Omental fat pad (tissue), 4 donors: ENCODE measurements around the gene XYLB. TPM values are rescaled to one million over a fixed set of nuclear protein-coding genes. Genes with fewer than 3 reads are reported as not detected.

ENCODE experiments used
- ATAC-seq: fragments of 150-250 bp; one replicate; pipeline ENCODE4 v1.9.1; 2016; ENCODE audit warnings: mild to moderate bottlenecking, moderate library complexity; ENCODE audit not compliant: low FRiP score
- DNase-seq: peaks from one replicate; pipeline ENCODE4 v3.0.0-alpha.2; 2019; ENCODE audit warnings: low spot score
- CTCF ChIP-seq, 3 donors: fragments of 450-650 bp; IDR thresholded peaks; one replicate each; pipeline ENCODE4 v1.5.1; 2016 to 2017; ENCODE audit warnings: antibody characterized with exemption in 3 of 3, mild to moderate bottlenecking in 3 of 3, moderate library complexity in 2 of 3
- total RNA-seq, 4 donors: library from RNA; depleted of rRNA; stranded (reverse); fragments of >200 nt; gene quantifications; one replicate each; pipeline ENCODE4 v1.1.0, GENCODE V29; 2016

Gene XYLB
- total RNA-seq, 4 donors from 2014 or later: 2.1 to 4.1 (median 3.3) TPM

GRCh38 chr3:38337703-38338102 is 8.9 kb upstream of the XYLB start:
- DNase-seq (no peak), ATAC-seq (no peak)
- no peak for TF ChIP-seq CTCF (IDR thresholded peaks at IDR 0.05)

GRCh38 chr3:38343797-38344594 is 2.6 kb upstream of the XYLB start:
- TF ChIP-seq CTCF (IDR thresholded peaks at IDR 0.05): no peak
- DNase-seq: no peak

GRCh38 chr3:38345879-38346586 is 552 bp upstream of the XYLB start:
- DNase-seq: no peak
- peak; percentile 35 for ATAC-seq
- no peak for TF ChIP-seq CTCF (IDR thresholded peaks at IDR 0.05)

More at GRCh38 chr3:38343797-38344594, 2.6 kb upstream of the XYLB start:
- ATAC-seq: no peak

- no peak for TF ChIP-seq CTCF (IDR thresholded peaks at IDR 0.05)
- no peak for DNase-seq
- no peak for ATAC-seq
Observed at GRCh38 chr3:38347421-38348200, 1.0 kb downstream of the XYLB start.

GRCh38 chr3:38348903-38349302 is 2.3 kb downstream of the XYLB start:
- no peak for ATAC-seq
- TF ChIP-seq CTCF (IDR thresholded peaks at IDR 0.05): no peak
- no peak for DNase-seq

- ATAC-seq (no peak), DNase-seq (no peak)
- no peak for TF ChIP-seq CTCF (IDR thresholded peaks at IDR 0.05)
Observed at GRCh38 chr3:38349684-38350359, 3.2 kb downstream of the XYLB start.
